ENCODE measurements around the gene CHRNA1. TPM values are rescaled to one million over a fixed set of nuclear protein-coding genes. Genes with fewer than 3 reads are reported as not detected.

The CHRNA1 gene
- polyA plus RNA-seq, 2 donors = 0.05 TPM; not detected in 1

Other genes with a start within 250 kb of the CHRNA1 start
- gene WIPF1, start 166.7 kb downstream of the CHRNA1 start, polyA plus RNA-seq = 1 to 10 TPM; 3.9 to 4.8 TPM
- 1 to 10 TPM; 1.1 to 3.2 TPM for gene CHN1, start 240.9 kb upstream of the CHRNA1 start, polyA plus RNA-seq

Data from esophagus (tissue), 2 donors.